ENCODE measurements around the gene ADAMTS3.

DNA sequence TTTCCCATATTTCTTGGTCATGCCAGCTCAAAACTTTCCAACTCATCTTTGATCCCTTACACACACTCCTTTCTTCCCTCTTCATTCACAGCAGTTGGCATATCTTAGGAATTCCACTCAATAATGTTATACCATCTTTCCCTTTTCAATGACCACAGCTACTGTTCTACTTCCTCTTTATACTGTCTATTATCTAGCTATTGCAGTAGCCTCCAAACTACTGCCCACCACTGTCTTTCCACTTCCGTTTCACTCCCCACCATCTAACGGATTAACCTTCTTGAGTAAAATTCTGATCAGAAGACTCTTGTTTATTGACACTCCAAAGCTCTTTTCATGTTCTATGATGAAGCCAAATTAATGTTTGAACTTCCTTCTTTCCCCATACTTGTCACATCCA lies 55.8 kb downstream of the ADAMTS3 start:
- TF ChIP-seq, protein P1, sequence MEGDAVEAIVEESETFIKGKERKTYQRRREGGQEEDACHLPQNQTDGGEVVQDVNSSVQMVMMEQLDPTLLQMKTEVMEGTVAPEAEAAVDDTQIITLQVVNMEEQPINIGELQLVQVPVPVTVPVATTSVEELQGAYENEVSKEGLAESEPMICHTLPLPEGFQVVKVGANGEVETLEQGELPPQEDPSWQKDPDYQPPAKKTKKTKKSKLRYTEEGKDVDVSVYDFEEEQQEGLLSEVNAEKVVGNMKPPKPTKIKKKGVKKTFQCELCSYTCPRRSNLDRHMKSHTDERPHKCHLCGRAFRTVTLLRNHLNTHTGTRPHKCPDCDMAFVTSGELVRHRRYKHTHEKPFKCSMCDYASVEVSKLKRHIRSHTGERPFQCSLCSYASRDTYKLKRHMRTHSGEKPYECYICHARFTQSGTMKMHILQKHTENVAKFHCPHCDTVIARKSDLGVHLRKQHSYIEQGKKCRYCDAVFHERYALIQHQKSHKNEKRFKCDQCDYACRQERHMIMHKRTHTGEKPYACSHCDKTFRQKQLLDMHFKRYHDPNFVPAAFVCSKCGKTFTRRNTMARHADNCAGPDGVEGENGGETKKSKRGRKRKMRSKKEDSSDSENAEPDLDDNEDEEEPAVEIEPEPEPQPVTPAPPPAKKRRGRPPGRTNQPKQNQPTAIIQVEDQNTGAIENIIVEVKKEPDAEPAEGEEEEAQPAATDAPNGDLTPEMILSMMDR (conservative IDR thresholded peaks at IDR 0.05; ENCODE audit: low read length) = no peak
- no peak for TF ChIP-seq EZH2phosphoT487 (IDR thresholded peaks at IDR 0.05; ENCODE audit: borderline replicate concordance)
